Suprapubic skin (tissue), 4 donors: ENCODE measurements around the gene ZNF804B.

ENCODE experiments used
- EP300 ChIP-seq: sonication (generic); formaldehyde crosslinking; IDR thresholded peaks from one replicate; pipeline ENCODE4 v1.6.1; 2017; ENCODE audit warnings: antibody characterized with exemption
- POLR2A ChIP-seq, 2 donors: fragments of 450-650 bp; IDR thresholded peaks; one replicate each; pipeline ENCODE4 v1.6.1; 2017; ENCODE audit warnings: antibody characterized with exemption in 2 of 2, mild to moderate bottlenecking in 2 of 2, moderate library complexity in 2 of 2
- POLR2AphosphoS5 ChIP-seq, 3 donors: sonication (generic); formaldehyde crosslinking; IDR thresholded peaks; one replicate each; pipeline ENCODE4 v1.6.1; 2017; ENCODE audit warnings: antibody characterized with exemption in 3 of 3
- TF ChIP-seq, protein P1 (sequence below), 2 donors: fragments of 200-600 bp in 1 of 2; fragments of 450-650 bp in 1 of 2; sonication (generic) in 1 of 2; IDR thresholded peaks; one replicate each; pipeline ENCODE4 v1.5.1; 2016 to 2019; ENCODE audit warnings: antibody characterized with exemption in 2 of 2, mild to moderate bottlenecking in 1 of 2, moderate library complexity in 1 of 2

DNA sequence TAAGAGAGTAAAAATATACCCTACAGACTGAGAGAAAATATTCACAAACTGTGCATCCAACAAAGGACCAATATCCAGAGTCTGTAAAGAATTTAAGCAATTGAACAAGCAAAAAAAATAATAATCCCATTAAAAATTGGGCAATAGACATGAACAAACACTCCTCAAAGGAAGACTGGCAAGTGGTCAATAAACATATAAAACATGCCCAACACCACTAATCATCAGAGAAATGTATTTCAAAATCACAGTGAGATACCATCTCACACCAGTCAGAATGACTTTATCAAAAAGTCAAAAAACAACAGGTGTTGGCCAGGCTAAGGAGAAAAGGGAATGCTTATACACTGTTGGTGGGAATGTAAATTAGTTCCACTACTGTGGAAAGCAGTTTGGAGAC is 21.9 kb upstream of the ZNF804B start:
- no peak for TF ChIP-seq EP300
- TF ChIP-seq, protein P1, sequence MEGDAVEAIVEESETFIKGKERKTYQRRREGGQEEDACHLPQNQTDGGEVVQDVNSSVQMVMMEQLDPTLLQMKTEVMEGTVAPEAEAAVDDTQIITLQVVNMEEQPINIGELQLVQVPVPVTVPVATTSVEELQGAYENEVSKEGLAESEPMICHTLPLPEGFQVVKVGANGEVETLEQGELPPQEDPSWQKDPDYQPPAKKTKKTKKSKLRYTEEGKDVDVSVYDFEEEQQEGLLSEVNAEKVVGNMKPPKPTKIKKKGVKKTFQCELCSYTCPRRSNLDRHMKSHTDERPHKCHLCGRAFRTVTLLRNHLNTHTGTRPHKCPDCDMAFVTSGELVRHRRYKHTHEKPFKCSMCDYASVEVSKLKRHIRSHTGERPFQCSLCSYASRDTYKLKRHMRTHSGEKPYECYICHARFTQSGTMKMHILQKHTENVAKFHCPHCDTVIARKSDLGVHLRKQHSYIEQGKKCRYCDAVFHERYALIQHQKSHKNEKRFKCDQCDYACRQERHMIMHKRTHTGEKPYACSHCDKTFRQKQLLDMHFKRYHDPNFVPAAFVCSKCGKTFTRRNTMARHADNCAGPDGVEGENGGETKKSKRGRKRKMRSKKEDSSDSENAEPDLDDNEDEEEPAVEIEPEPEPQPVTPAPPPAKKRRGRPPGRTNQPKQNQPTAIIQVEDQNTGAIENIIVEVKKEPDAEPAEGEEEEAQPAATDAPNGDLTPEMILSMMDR (IDR thresholded peaks at IDR 0.05) = no peak
- TF ChIP-seq POLR2A (IDR thresholded peaks at IDR 0.05) = no peak
- no peak for TF ChIP-seq POLR2AphosphoS5 (IDR thresholded peaks at IDR 0.05)
